ENCODE measurements around the gene PLAGL1.

The PLAGL1 gene

GRCh38 chr6:143949962-143950361, 58.1 kb downstream of the PLAGL1 start:
- no peak for FAIRE-seq

GRCh38 chr6:143949535-143949934, 58.5 kb downstream of the PLAGL1 start:
- no peak for FAIRE-seq
- TF ChIP-seq TAF1 (IDR thresholded peaks at IDR 0.05; ENCODE audit: borderline replicate concordance, low read depth, low read length) (no peak), POLR2A (IDR thresholded peaks at IDR 0.05; ENCODE audit: low read depth, low read length) (no peak), POLR2AphosphoS5 (IDR thresholded peaks at IDR 0.05; ENCODE audit: low read depth, low read length) (no peak)
- DNase-seq (ENCODE audit: insufficient read length): no peak

More at GRCh38 chr6:143949962-143950361, 58.1 kb downstream of the PLAGL1 start:
- DNase-seq (ENCODE audit: insufficient read length): no peak
- TF ChIP-seq TAF1 (IDR thresholded peaks at IDR 0.05; ENCODE audit: borderline replicate concordance, low read depth, low read length) (no peak), POLR2A (IDR thresholded peaks at IDR 0.05; ENCODE audit: low read depth, low read length) (no peak), POLR2AphosphoS5 (IDR thresholded peaks at IDR 0.05; ENCODE audit: low read depth, low read length) (no peak)

DNA sequence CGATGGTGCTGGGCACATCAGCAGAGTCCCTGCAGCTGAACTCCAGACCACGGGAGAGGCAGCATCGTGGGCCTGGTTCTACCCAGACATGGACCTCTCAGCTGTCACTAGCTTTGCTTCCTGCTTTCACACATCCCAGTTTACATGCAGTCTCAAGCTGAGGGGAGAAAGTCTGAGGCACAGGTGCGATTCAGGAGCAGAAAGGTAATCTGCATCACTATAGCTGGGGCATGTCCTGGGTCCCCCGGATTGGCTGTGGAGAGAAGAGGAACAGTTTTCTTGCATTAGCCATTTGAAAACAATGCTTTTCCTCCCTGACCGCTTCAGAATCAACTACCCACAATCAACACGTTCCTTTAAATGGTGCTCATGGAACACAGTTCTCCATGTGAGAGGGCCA, 59.9 kb downstream of the PLAGL1 start:
- no peak for TF ChIP-seq POLR2AphosphoS5 (IDR thresholded peaks at IDR 0.05; ENCODE audit: low read depth, low read length)
- TF ChIP-seq TAF1 (IDR thresholded peaks at IDR 0.05; ENCODE audit: borderline replicate concordance, low read depth, low read length): no peak
- TF ChIP-seq POLR2A (IDR thresholded peaks at IDR 0.05; ENCODE audit: low read depth, low read length): no peak
- FAIRE-seq: no peak
- no peak for DNase-seq (ENCODE audit: insufficient read length)

DNA sequence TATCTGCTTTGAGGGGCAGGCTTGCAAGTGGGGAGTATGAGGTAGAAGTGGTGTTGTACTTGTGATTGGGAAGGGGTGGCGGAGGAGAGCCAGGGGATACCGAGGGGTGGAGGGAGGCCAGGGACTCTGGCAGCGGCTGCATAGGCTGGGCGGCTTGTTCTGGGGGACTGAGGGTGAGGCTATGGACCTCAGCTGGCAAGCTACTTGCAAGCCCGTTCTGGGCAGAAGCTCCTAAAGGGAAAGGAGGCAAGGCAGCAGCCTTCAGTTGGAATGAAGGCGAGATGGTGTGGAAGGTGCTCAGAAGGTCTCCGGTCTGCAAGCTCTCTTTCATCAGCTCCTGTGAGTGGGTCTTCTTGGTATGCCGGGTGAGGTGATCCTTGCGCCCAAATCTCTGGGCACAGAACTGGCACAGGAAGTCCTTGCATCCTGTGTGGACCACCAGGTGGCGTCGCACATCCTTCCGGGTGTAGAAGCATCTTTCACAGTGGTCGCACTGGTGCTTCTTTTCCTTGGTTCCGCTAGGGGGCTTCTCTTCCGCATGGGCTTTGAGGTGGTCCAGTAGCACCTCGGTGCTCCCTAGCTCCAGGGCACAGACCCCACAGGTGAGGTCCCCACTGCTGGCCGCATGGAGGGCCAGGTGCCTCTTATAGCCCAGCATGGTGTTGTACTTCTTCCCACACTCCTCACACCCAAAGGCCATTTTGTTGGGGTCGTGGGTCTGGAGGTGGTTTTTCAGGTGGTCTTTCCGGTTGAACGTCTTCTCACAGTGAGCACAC, 66.0 kb downstream of the PLAGL1 start:
- no peak for TF ChIP-seq TAF1 (IDR thresholded peaks at IDR 0.05; ENCODE audit: borderline replicate concordance, low read depth, low read length)
- TF ChIP-seq POLR2A (IDR thresholded peaks at IDR 0.05; ENCODE audit: low read depth, low read length): no peak
- no peak for TF ChIP-seq POLR2AphosphoS5 (IDR thresholded peaks at IDR 0.05; ENCODE audit: low read depth, low read length)
- FAIRE-seq (peak; percentile 27), DNase-seq (ENCODE audit: insufficient read length) (peak; percentile 22)

GRCh38 chr6:143940011-143940597, 68.0 kb downstream of the PLAGL1 start:
- no peak for TF ChIP-seq POLR2A (IDR thresholded peaks at IDR 0.05; ENCODE audit: low read depth, low read length)
- no peak for TF ChIP-seq POLR2AphosphoS5 (IDR thresholded peaks at IDR 0.05; ENCODE audit: low read depth, low read length)
- no peak for TF ChIP-seq TAF1 (IDR thresholded peaks at IDR 0.05; ENCODE audit: borderline replicate concordance, low read depth, low read length)
- FAIRE-seq: peak; percentile 65
- DNase-seq (ENCODE audit: insufficient read length): peak; percentile 51

GRCh38 chr6:143939364-143939763, 68.7 kb downstream of the PLAGL1 start:
- no peak for FAIRE-seq
- no peak for TF ChIP-seq POLR2A (IDR thresholded peaks at IDR 0.05; ENCODE audit: low read depth, low read length)
- TF ChIP-seq POLR2AphosphoS5 (IDR thresholded peaks at IDR 0.05; ENCODE audit: low read depth, low read length): no peak
- no peak for TF ChIP-seq TAF1 (IDR thresholded peaks at IDR 0.05; ENCODE audit: borderline replicate concordance, low read depth, low read length)
- no peak for DNase-seq (ENCODE audit: insufficient read length)

DNA sequence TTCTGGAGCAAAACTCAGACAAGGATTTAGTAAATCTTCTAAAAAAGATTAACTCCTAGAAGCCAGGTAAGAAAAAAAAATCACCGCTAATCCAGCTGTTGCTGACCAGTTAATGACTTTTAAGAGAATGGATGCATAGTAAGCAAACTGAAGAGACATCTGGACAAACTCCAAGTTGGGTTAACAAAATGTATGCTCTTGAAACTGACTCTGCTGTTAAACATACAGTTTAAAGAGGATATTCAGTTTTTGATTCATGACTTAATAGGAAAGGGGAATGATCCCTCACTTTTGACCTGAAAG, 70.4 kb downstream of the PLAGL1 start:
- FAIRE-seq (no peak), DNase-seq (ENCODE audit: insufficient read length) (no peak)
- TF ChIP-seq POLR2AphosphoS5 (IDR thresholded peaks at IDR 0.05; ENCODE audit: low read depth, low read length) (no peak), TAF1 (IDR thresholded peaks at IDR 0.05; ENCODE audit: borderline replicate concordance, low read depth, low read length) (no peak), POLR2A (IDR thresholded peaks at IDR 0.05; ENCODE audit: low read depth, low read length) (no peak)

DNA sequence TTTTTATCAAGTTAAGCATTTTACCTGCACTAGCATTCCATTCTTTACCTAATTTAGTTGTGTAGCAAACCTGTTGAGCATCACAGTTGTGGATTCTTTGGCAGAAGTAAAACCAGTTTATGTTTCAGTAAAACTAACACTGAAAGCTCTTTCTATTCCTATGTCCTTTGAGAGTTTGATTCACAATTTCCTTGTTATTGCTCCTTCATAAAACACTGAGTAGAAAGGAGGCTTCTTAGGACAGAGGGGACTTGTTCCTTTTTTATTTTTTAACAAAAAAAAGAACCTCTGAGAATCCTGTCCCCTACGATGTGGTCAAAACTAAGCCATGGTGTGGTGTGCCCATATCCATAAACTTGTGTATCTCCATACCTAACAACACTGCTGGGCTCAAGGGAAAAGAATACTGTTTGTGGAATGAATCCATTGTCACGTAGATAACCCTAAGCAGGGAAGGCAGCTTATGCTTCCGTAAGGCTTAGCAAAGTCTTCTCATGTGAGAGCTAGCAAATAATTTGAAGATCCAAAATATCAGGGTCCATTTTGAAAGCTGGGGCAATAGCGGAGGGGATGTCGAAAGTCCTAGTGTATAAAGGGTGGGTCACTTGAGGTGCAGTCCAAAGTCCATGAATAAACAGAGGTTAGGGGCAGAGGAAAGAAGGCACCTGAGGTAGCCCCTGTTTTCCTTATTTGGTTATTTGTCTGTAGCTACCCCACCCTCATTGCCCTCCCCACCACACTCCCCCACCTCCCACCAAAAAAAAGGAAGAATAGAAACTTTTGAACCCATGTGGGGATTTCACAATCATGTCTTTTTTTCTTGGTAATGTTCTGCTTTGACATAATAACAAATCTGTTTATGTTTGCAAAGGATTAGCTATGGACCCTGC, 71.0 kb downstream of the PLAGL1 start:
- TF ChIP-seq POLR2AphosphoS5 (IDR thresholded peaks at IDR 0.05; ENCODE audit: low read depth, low read length) (no peak), TAF1 (IDR thresholded peaks at IDR 0.05; ENCODE audit: borderline replicate concordance, low read depth, low read length) (no peak), POLR2A (IDR thresholded peaks at IDR 0.05; ENCODE audit: low read depth, low read length) (no peak)
- FAIRE-seq (no peak), DNase-seq (ENCODE audit: insufficient read length) (no peak)

DNA sequence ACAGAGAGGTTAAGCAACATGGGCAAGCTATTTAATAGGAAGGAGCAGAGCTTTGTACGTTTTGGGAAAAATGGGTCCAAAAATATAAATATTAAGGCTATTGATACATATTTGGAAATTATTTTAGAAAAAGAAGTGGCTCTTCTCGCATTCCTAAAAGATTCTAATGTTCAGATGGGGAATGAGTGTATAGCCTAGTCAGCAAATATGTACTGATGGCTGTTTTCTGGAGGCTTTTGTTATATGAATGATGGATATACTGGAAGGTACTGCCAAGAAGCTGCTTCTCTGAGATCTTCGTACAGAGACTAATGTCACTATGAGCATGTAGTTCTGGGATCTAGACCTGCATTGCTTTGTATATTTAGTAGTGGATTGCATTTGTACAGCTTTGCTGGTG, 71.7 kb downstream of the PLAGL1 start:
- TF ChIP-seq POLR2A (IDR thresholded peaks at IDR 0.05; ENCODE audit: low read depth, low read length): no peak
- TF ChIP-seq TAF1 (IDR thresholded peaks at IDR 0.05; ENCODE audit: borderline replicate concordance, low read depth, low read length): no peak
- no peak for TF ChIP-seq POLR2AphosphoS5 (IDR thresholded peaks at IDR 0.05; ENCODE audit: low read depth, low read length)
- no peak for FAIRE-seq
- no peak for DNase-seq (ENCODE audit: insufficient read length)

GRCh38 chr6:143934867-143935266, 73.2 kb downstream of the PLAGL1 start:
- no peak for TF ChIP-seq TAF1 (IDR thresholded peaks at IDR 0.05; ENCODE audit: borderline replicate concordance, low read depth, low read length)
- TF ChIP-seq POLR2A (IDR thresholded peaks at IDR 0.05; ENCODE audit: low read depth, low read length): no peak
- no peak for TF ChIP-seq POLR2AphosphoS5 (IDR thresholded peaks at IDR 0.05; ENCODE audit: low read depth, low read length)
- no peak for DNase-seq (ENCODE audit: insufficient read length)
- FAIRE-seq: no peak

GRCh38 chr6:143934331-143934730, 73.7 kb downstream of the PLAGL1 start:
- DNase-seq (ENCODE audit: insufficient read length) (no peak), FAIRE-seq (no peak)
- TF ChIP-seq POLR2AphosphoS5 (IDR thresholded peaks at IDR 0.05; ENCODE audit: low read depth, low read length) (no peak), TAF1 (IDR thresholded peaks at IDR 0.05; ENCODE audit: borderline replicate concordance, low read depth, low read length) (no peak), POLR2A (IDR thresholded peaks at IDR 0.05; ENCODE audit: low read depth, low read length) (no peak)
